Smooth muscle cell of the coronary artery (primary cell): Measurements from ENCODE around the gene IFNA21. TPM values are rescaled to one million over a fixed set of nuclear protein-coding genes. Genes with fewer than 3 reads are reported as not detected.

Source experiments
- total RNA-seq: library from RNA; depleted of rRNA; stranded (reverse); fragments of >200 nt; gene quantifications from 2 replicates; pipeline ENCODE4 v1.2.3, GENCODE V29; 2014; ENCODE audit warnings: low replicate concordance

Gene IFNA21
- not detected in 2 replicates for total RNA-seq

GRCh38 chr9:21166560-21166959, at the start of gene IFNA21:
Gene IFNA21, minus strand, starts transcription at chr9:21166660. Its CDS starts 48 bp downstream, at chr9:21166612.

GRCh38 chr9:21207043-21207442, 40.6 kb upstream of the IFNA21 start, which contains the start of gene IFNA10:
Gene IFNA10, minus strand, starts transcription at chr9:21207143. Its CDS starts 46 bp downstream, at chr9:21207097.

GRCh38 chr9:21202105-21202504, 35.6 kb upstream of the IFNA21 start, which contains the start of gene IFNA7:
Gene IFNA7, minus strand, starts transcription at chr9:21202205. Its CDS starts 40 bp downstream, at chr9:21202165.

GRCh38 chr9:21187487-21187886, 21.0 kb upstream of the IFNA21 start, which contains the start of gene IFNA4:
Gene IFNA4, minus strand, starts transcription at chr9:21187587. Its CDS starts 56 bp downstream, at chr9:21187531.

GRCh38 chr9:21141427-21141882, 25.0 kb downstream of the IFNA21 start, which contains the start of gene IFNW1:
Gene IFNW1, minus strand, starts transcription at chr9:21141832. Its CDS starts 262 bp downstream, at chr9:21141570.

Other genes with a start within 250 kb of the IFNA21 start
- 1.4 and 2.6 TPM in 2 replicates for gene HACD4, start 135.0 kb downstream of the IFNA21 start, total RNA-seq
- gene IFNB1, start 88.7 kb downstream of the IFNA21 start, total RNA-seq = not detected in 2 replicates
- not detected in 2 replicates for gene IFNW1, start 24.8 kb downstream of the IFNA21 start, total RNA-seq
- not detected in 2 replicates for gene IFNA4, start 20.9 kb upstream of the IFNA21 start, total RNA-seq
- gene IFNA7, start 35.5 kb upstream of the IFNA21 start, total RNA-seq = not detected in 2 replicates
- not detected in 2 replicates for gene IFNA10, start 40.5 kb upstream of the IFNA21 start, total RNA-seq
- gene IFNA16, start 50.7 kb upstream of the IFNA21 start, total RNA-seq = not detected in 2 replicates
- gene IFNA17, start 61.6 kb upstream of the IFNA21 start, total RNA-seq = not detected in 2 replicates
- not detected in 2 replicates for gene IFNA14, start 73.3 kb upstream of the IFNA21 start, total RNA-seq
- not detected in 2 replicates for gene IFNA5, start 138.7 kb upstream of the IFNA21 start, total RNA-seq
- 25.9 and 31.9 TPM in 2 replicates for gene KLHL9, start 168.7 kb upstream of the IFNA21 start, total RNA-seq
- gene IFNA6, start 184.2 kb upstream of the IFNA21 start, total RNA-seq = not detected in 2 replicates
- gene IFNA13, start 201.4 kb upstream of the IFNA21 start, total RNA-seq = not detected in 2 replicates
- not detected in 2 replicates for gene IFNA2, start 218.7 kb upstream of the IFNA21 start, total RNA-seq
- gene IFNA8, start 242.5 kb upstream of the IFNA21 start, total RNA-seq = not detected in 2 replicates